ENCODE measurements around the gene AHCTF1. TPM values are rescaled to one million over a fixed set of nuclear protein-coding genes. Genes with fewer than 3 reads are reported as not detected.

The AHCTF1 gene
- total and polyA plus RNA-seq, 2 donors (not counting 3 experiments of a cell fraction or from before 2014, with no cell fraction given), result 5.5 to 32.1 TPM

GRCh38 chr1:246790364-246790763 lies 141.4 kb downstream of the AHCTF1 start:
- Histone ChIP-seq H3K79me2 (ENCODE audit: control insufficient read depth, insufficient read depth, low read length) (no peaks in the 10 kb centered on the region), H2AFZ (ENCODE audit: low read depth, low read length) (no peak overlapping the region), H3K27me3 (ENCODE audit: control insufficient read depth in 2 of 2, insufficient read depth in 2 of 2, low read length in 2 of 2) (no peaks in the 10 kb centered on the region), H4K20me1 (replicated peaks; ENCODE audit: control insufficient read depth, extremely low read depth, insufficient read depth, low read length) (no peaks in the 10 kb centered on the region), H3K4me2 (ENCODE audit: insufficient read depth, low read length) (no peak overlapping the region), H3K27ac (ENCODE audit: insufficient read depth, low read depth, low read length) (no peak overlapping the region), H3K4me1 (ENCODE audit: control insufficient read depth, extremely low read depth, insufficient read depth, low read length) (peaks cover 3% of the 10 kb centered on the region), H3K9me3 (replicated peaks; ENCODE audit: control insufficient read depth, insufficient read depth, low read length) (no peaks in the 10 kb centered on the region), H3K9me1 (replicated peaks; ENCODE audit: control insufficient read depth, extremely low read depth, insufficient read depth, low read length) (no peaks in the 10 kb centered on the region), H3K9ac (replicated peaks; ENCODE audit: extremely low read depth, insufficient read depth, low read length) (no peak overlapping the region), H3K36me3 (ENCODE audit: control insufficient read depth in 2 of 2, extremely low read depth in 1 of 2, insufficient read depth in 2 of 2, low read length in 2 of 2) (no peaks in the 10 kb centered on the region), H3K4me3 (replicated peaks in 1 of 3; ENCODE audit: insufficient read depth in 1 of 3, low read depth in 1 of 3, low read length in 3 of 3) (no peak overlapping the region)
- intact Hi-C loops (cut with micrococcal nuclease) (no loop called here), dilution Hi-C loops (cut with MboI; ENCODE audit: extremely low pct_ligation_motif_present, low sequenced_read_pairs) (no loop called here)
- FAIRE-seq (no peak), DNase-seq (ENCODE audit: low read depth, low spot score) (no peak)
- ChIA-PET CTCF (no interaction called here), POLR2A (no interaction called here)
- BruUV-seq (replicated peaks), result no TSS peak
- TF ChIP-seq JUN (IDR thresholded peaks at IDR 0.05; ENCODE audit: borderline replicate concordance, insufficient read depth, insufficient read length, low read depth) (no peak), GATA2 (IDR thresholded peaks at IDR 0.05; ENCODE audit: insufficient read depth, insufficient read length, low read depth, low read length) (no peak)

GRCh38 chr1:246789454-246790339 lies 142.1 kb downstream of the AHCTF1 start:
- Histone ChIP-seq H2AFZ (ENCODE audit: low read depth, low read length) (peak overlapping the region; percentile 87), H3K4me3 (replicated peaks in 1 of 3; ENCODE audit: insufficient read depth in 1 of 3, low read depth in 1 of 3, low read length in 3 of 3) (no peak overlapping the region), H3K27ac (ENCODE audit: insufficient read depth, low read depth, low read length) (no peak overlapping the region), H3K36me3 (ENCODE audit: control insufficient read depth in 2 of 2, extremely low read depth in 1 of 2, insufficient read depth in 2 of 2, low read length in 2 of 2) (no peaks in the 10 kb centered on the region), H3K79me2 (ENCODE audit: control insufficient read depth, insufficient read depth, low read length) (no peaks in the 10 kb centered on the region), H3K27me3 (ENCODE audit: control insufficient read depth in 2 of 2, insufficient read depth in 2 of 2, low read length in 2 of 2) (no peaks in the 10 kb centered on the region), H3K4me1 (ENCODE audit: control insufficient read depth, extremely low read depth, insufficient read depth, low read length) (peaks cover 9% of the 10 kb centered on the region), H3K9me3 (replicated peaks; ENCODE audit: control insufficient read depth, insufficient read depth, low read length) (no peaks in the 10 kb centered on the region), H3K4me2 (ENCODE audit: insufficient read depth, low read length) (no peak overlapping the region), H3K9ac (replicated peaks; ENCODE audit: extremely low read depth, insufficient read depth, low read length) (no peak overlapping the region), H3K9me1 (replicated peaks; ENCODE audit: control insufficient read depth, extremely low read depth, insufficient read depth, low read length) (no peaks in the 10 kb centered on the region), H4K20me1 (replicated peaks; ENCODE audit: control insufficient read depth, extremely low read depth, insufficient read depth, low read length) (no peaks in the 10 kb centered on the region)
- no peak for DNase-seq (ENCODE audit: low read depth, low spot score)
- CTCF ChIA-PET, result no interaction called here
- FAIRE-seq, result no peak
- POLR2A ChIA-PET, result no interaction called here
- dilution Hi-C loops (cut with MboI; ENCODE audit: extremely low pct_ligation_motif_present, low sequenced_read_pairs) (no loop called here), intact Hi-C loops (cut with micrococcal nuclease) (no loop called here)
- TF ChIP-seq JUN (IDR thresholded peaks at IDR 0.05; ENCODE audit: borderline replicate concordance, insufficient read depth, insufficient read length, low read depth) (no peak), MYC (IDR thresholded peaks at IDR 0.05; ENCODE audit: low read depth, low read length) (no peak), GATA2 (IDR thresholded peaks at IDR 0.05; ENCODE audit: insufficient read depth, insufficient read length, low read depth, low read length) (no peak), POLR2A (IDR thresholded peaks at IDR 0.05; ENCODE audit: low read depth, low read length) (no peak), MAX (IDR thresholded peaks at IDR 0.05; ENCODE audit: insufficient read depth, insufficient read length) (no peak), FOS (IDR thresholded peaks at IDR 0.05; ENCODE audit: borderline replicate concordance, insufficient read depth, low read length) (no peak), POLR2AphosphoS5 (IDR thresholded peaks at IDR 0.05; ENCODE audit: insufficient read depth, low read depth, low read length) (no peak), EZH2 (IDR thresholded peaks at IDR 0.05; ENCODE audit: borderline replicate concordance, low read depth, low read length, severe bottlenecking) (no peak), CTCF (IDR thresholded peaks at IDR 0.05; ENCODE audit: extremely low read depth in 1 of 2, insufficient read depth in 1 of 2, low read depth in 1 of 2, low read length in 2 of 2) (no peak)
- no TSS peak for BruUV-seq (replicated peaks)

Measured in endothelial cell of umbilical vein (primary cell).